HepG2 (cell line): ENCODE measurements around the gene CCSER2. TPM values are rescaled to one million over a fixed set of nuclear protein-coding genes. Genes with fewer than 3 reads are reported as not detected.
A peak's percentile ranks its signal among the peaks of the same experiment; 100 is the strongest.

Source experiments
- ATAC-seq: fragments of 200-7000 bp; cut with Tn5 transposase; 3 replicates; pipeline ENCODE4 v1.9.1; 2020; ENCODE audit warnings: mild to moderate bottlenecking, moderate library complexity
- BruUV-seq: library from RNA; stranded (reverse); fragments of 400-500 nt; replicated peaks from 2 replicates; lab custom pipeline; 2021; lab: Mats Ljungman, UMichigan
- CTCF ChIA-PET: fragments of 300-600 bp; formaldehyde crosslinking; extraction: SDS; loops from one replicate; lab custom pipeline; 2021; ENCODE audit warnings: low total read pairs, inconsistent platforms, low intra/inter-chr PET ratio; lab: Yijun Ruan, JAX
- POLR2A ChIA-PET: fragments of 350-600 bp; sonication (Branson Sonifier 250); formaldehyde crosslinking; loops from one replicate; lab custom pipeline; 2020; ENCODE audit warnings: antibody characterized with exemption, inconsistent platforms; lab: Yijun Ruan, JAX
- DNase-seq: peaks from one replicate; pipeline ENCODE4 v3.0.0-alpha.2; 2015; ENCODE audit warnings: low spot score
- FAIRE-seq: peaks from 3 replicates; lab custom pipeline; 2011; peaks lifted over from hg19 to GRCh38; lab: Jason Lieb, UNC
- H2AFZ ChIP-seq: one replicate; pipeline ENCODE4 v1.6.1; 2011; ENCODE audit warnings: low read length, inconsistent platforms
- H3K27ac ChIP-seq: fragments of 300-600 bp; 3 replicates; pipeline ENCODE4 v1.8.0; 2011; ENCODE audit warnings: mixed run types, mild to moderate bottlenecking, mixed read lengths, low read length, inconsistent platforms; ENCODE audit not compliant: insufficient read depth; ENCODE audit errors: extremely low read length
- H3K27me3 ChIP-seq, 2 experiments: fragments of 200-600 bp in 1 of 2; 2 replicates in 1 of 2; 3 replicates in 1 of 2; pipeline versions ENCODE4 v1.6.0 to v1.8.0; 2011; ENCODE audit warnings: low read length in 2 of 2, mild to moderate bottlenecking in 2 of 2, moderate library complexity in 2 of 2, inconsistent platforms in 1 of 2; ENCODE audit not compliant: insufficient read depth in 2 of 2, control insufficient read depth in 1 of 2
- H3K36me3 ChIP-seq, 2 experiments: fragments of 200-600 bp in 1 of 2; replicated peaks in 1 of 2; 2 replicates in 1 of 2; 3 replicates in 1 of 2; pipeline versions ENCODE4 v1.5.1 to v1.8.0; 2011; ENCODE audit warnings: low read length in 2 of 2, inconsistent platforms in 1 of 2; ENCODE audit not compliant: insufficient read depth in 2 of 2, control insufficient read depth in 1 of 2
- H3K4me1 ChIP-seq: 2 replicates; pipeline ENCODE4 v1.5.1; 2012; ENCODE audit warnings: low read length, inconsistent platforms; ENCODE audit not compliant: insufficient read depth
- H3K4me2 ChIP-seq: 2 replicates; pipeline ENCODE4 v1.6.0; 2011; ENCODE audit warnings: low read depth, low read length, inconsistent platforms
- H3K4me3 ChIP-seq, 3 experiments: fragments of 200-600 bp in 1 of 3; sonication (generic), shearing (Covaris generic) in 1 of 3; replicated peaks in 1 of 3; 2 replicates each; pipeline ENCODE4 v1.5.1; 2011 to 2016; ENCODE audit warnings: low read length in 3 of 3, inconsistent platforms in 2 of 3, low read depth in 2 of 3, mild to moderate bottlenecking in 2 of 3, control low read depth in 1 of 3, mixed read lengths in 1 of 3; ENCODE audit not compliant: insufficient read depth in 1 of 3
- H3K79me2 ChIP-seq: one replicate; pipeline ENCODE4 v1.6.1; 2011; ENCODE audit warnings: low read length, inconsistent platforms; ENCODE audit not compliant: insufficient read depth
- H3K9ac ChIP-seq: 2 replicates; pipeline ENCODE4 v1.6.0; 2011; ENCODE audit warnings: mild to moderate bottlenecking, low read depth, low read length, inconsistent platforms; ENCODE audit not compliant: insufficient read depth
- H3K9me3 ChIP-seq: 2 replicates; pipeline ENCODE4 v1.5.1; 2012; ENCODE audit warnings: mild to moderate bottlenecking, low read length
- H4K20me1 ChIP-seq: 2 replicates; pipeline ENCODE4 v1.6.0; 2011; ENCODE audit warnings: inconsistent platforms, mild to moderate bottlenecking, low read length, moderate library complexity; ENCODE audit not compliant: insufficient read depth
- CC2D1A ChIP-seq: sonication (generic); formaldehyde crosslinking; IDR thresholded peaks from 2 replicates; pipeline ENCODE4 v1.8.1; 2023; ENCODE audit warnings: mild to moderate bottlenecking, missing genetic modification reagents
- CEBPB ChIP-seq: IDR thresholded peaks from 2 replicates; pipeline ENCODE4 v1.6.1; 2011; ENCODE audit warnings: low read depth, low read length, improper control_type of control experiment, borderline replicate concordance
- ELF4 ChIP-seq: sonication (generic); formaldehyde crosslinking; IDR thresholded peaks from 2 replicates; pipeline ENCODE4 v1.5.0; 2020; ENCODE audit warnings: missing genetic modification reagents, mild to moderate bottlenecking, moderate library complexity, borderline replicate concordance
- MAFF ChIP-seq: IDR thresholded peaks from 2 replicates; pipeline ENCODE4 v1.6.1; 2011; ENCODE audit warnings: low read depth, low read length, improper control_type of control experiment
- MAFK ChIP-seq, 2 experiments: IDR thresholded peaks in 1 of 2; conservative IDR thresholded peaks in 1 of 2; 2 replicates each; pipeline ENCODE4 v1.6.1; 2011; ENCODE audit warnings: improper control_type of control experiment in 2 of 2, low read length in 2 of 2
- SSRP1 ChIP-seq: IDR thresholded peaks from 2 replicates; pipeline ENCODE4 v1.6.1; 2016; ENCODE audit warnings: control low read depth
- WGBS: methylation state at CpG from one replicate; pipeline ENCODE4 v1.1.6; 2017; ENCODE audit warnings: low lambda C conversion rate; 5-methylcytosine and 5-hydroxymethylcytosine counted together
- in situ Hi-C: cut with HindIII; loops from 2 replicates; pipeline ENCODE4 v1.10.0; 2017; ENCODE audit warnings: low pct_unique_long_range_greater_than_20kb; ENCODE audit not compliant: extremely low pct_ligation_motif_present
- intact Hi-C: fragments of 100-400 bp; cut with micrococcal nuclease; formaldehyde crosslinking; loops from one replicate; pipeline ENCODE4 v1.10.0; 2022; ENCODE audit not compliant: unreplicated experiment
- polyA plus RNA-seq, 8 experiments: library from polyadenylated mRNA; depleted of rRNA in 3 of 8; stranded (reverse) in 7 of 8; unstranded in 1 of 8; fragments of >200 nt; fragmentation: Illumina TruSeq in 4 of 8; extraction: Trizol in 4 of 8; gene quantifications; 2 replicates each; pipeline versions ENCODE4 v1.2.1 to v1.2.3, GENCODE V29; 2011 to 2016; ENCODE audit warnings: low read depth in 4 of 8, missing spikeins in 1 of 8, mixed read lengths in 1 of 8; ENCODE audit not compliant: insufficient read depth in 1 of 8
- total RNA-seq, 5 experiments: library from RNA; depleted of rRNA; stranded (reverse); fragments of >200 nt; fragmentation: Illumina TruSeq; extraction: Trizol; gene quantifications; 2 replicates each; pipeline ENCODE4 v1.2.3, GENCODE V29; 2016; ENCODE audit warnings: low read depth in 1 of 5

CCSER2 gene
- total and polyA plus RNA-seq, 2 of the 13 experiments (the other 11 are each of a cell fraction or from before 2014, with no cell fraction given), result 13.3 to 17.2 TPM

- in situ Hi-C loops, result no loop called here
- Histone ChIP-seq H3K4me2 (no peak overlapping the region), H4K20me1 (no peaks in the 10 kb centered on the region), H3K27ac (no peak overlapping the region), H3K79me2 (peaks cover 4% of the 10 kb centered on the region), H3K9ac (no peak overlapping the region), H3K9me3 (no peaks in the 10 kb centered on the region), H3K36me3 (no peaks in the 10 kb centered on the region), H3K4me3 (no peak overlapping the region), H3K27me3 (no peaks in the 10 kb centered on the region), H2AFZ (no peak overlapping the region), H3K4me1 (peaks cover 7% of the 10 kb centered on the region)
- DNase-seq, result no peak
- TF ChIP-seq MAFF (peak; percentile 35; the same call in 1 of the 2 replicates), CC2D1A (CRISPR knock-in tag) (no peak), SSRP1 (CRISPR knock-in tag) (no peak), MAFK (conservative IDR thresholded peaks at IDR 0.05 in 1 of 2, IDR thresholded peaks at IDR 0.05 in 1 of 2; ENCODE audit: low read length in 2 of 2) (peak in 1 of 2 experiments; percentile 51; a peak in 2 of 4 replicates)
- intact Hi-C loops, result no loop called here
- 97% methylated on average over 6 of the region's 6 CpGs for WGBS
- no TSS peak for BruUV-seq
- FAIRE-seq, result no peak
- no peak for ATAC-seq
- POLR2A ChIA-PET, result no interaction called here
- CTCF ChIA-PET, result no interaction called here
These were observed 73.6 kb downstream of the CCSER2 start for GRCh38 chr10:84401854-84402611.

- H3K9me3 ChIP-seq, result no peaks in the 10 kb centered on the region
- POLR2A ChIA-PET, result no interaction called here
- no TSS peak for BruUV-seq
- H3K36me3 ChIP-seq, result no peaks in the 10 kb centered on the region
- no peak for DNase-seq
- no peak overlapping the region for H3K4me2 ChIP-seq
- H2AFZ ChIP-seq, result no peak overlapping the region
- no peak overlapping the region for H3K27ac ChIP-seq
- no peak overlapping the region for H3K4me3 ChIP-seq
- H3K27me3 ChIP-seq, result no peaks in the 10 kb centered on the region
- no peak for ATAC-seq
- H4K20me1 ChIP-seq, result no peaks in the 10 kb centered on the region
- no peak overlapping the region for H3K9ac ChIP-seq
- CTCF ChIA-PET, result no interaction called here
- H3K4me1 ChIP-seq, result no peaks in the 10 kb centered on the region
- TF ChIP-seq CEBPB (peak; percentile 67; the same call in 1 of the 2 replicates), ELF4 (no peak)
- intact Hi-C loops (no loop called here), in situ Hi-C loops (no loop called here)
- WGBS, result 93% methylated on average over 1 of the region's 1 CpG
- H3K79me2 ChIP-seq, result no peaks in the 10 kb centered on the region
- no peak for FAIRE-seq
These were observed 76.4 kb downstream of the CCSER2 start for GRCh38 chr10:84404783-84405182.
